GM23248 (cell line): ENCODE results near the gene HELLS.

Experiments used
- EZH2 ChIP-seq: fragments of 200-600 bp; sonication (generic); IDR thresholded peaks from 2 replicates; pipeline ENCODE4 v1.6.1; 2018; ENCODE audit warnings: antibody characterized with exemption, mild to moderate bottlenecking; ENCODE audit not compliant: insufficient read depth, poor library complexity, severe bottlenecking
- EZH2phosphoT487 ChIP-seq: fragments of 200-600 bp; sonication (generic); IDR thresholded peaks from 2 replicates; pipeline ENCODE4 v1.6.1; 2018; ENCODE audit warnings: antibody characterized with exemption, moderate library complexity, mild to moderate bottlenecking, low read depth; ENCODE audit not compliant: insufficient read depth

GRCh38 chr10:94641480-94641879 lies 95.9 kb downstream of the HELLS start:
- TF ChIP-seq EZH2 (no peak), EZH2phosphoT487 (no peak)
